NCI-H2227 (cell line): Measurements from ENCODE around the gene ARHGAP31.
"Not testable (repeated sequence)": the region's sequence is repeated elsewhere in the genome, so short reads cannot be mapped to it uniquely, and the experiment has no call there.

Experiments used
- DNase-seq: peaks from one replicate; lab custom pipeline; 2025; ENCODE audit not compliant: unreplicated experiment; lab: John Stamatoyannopoulos, UW

Gene ARHGAP31

GRCh38 chr3:119293871-119294695, at the start of gene ARHGAP31:
Gene ARHGAP31, plus strand, starts transcription at chr3:119294383. Its CDS starts 522 bp downstream, at chr3:119294905.
- DNase-seq: peak; percentile 57

GRCh38 chr3:119245778-119246177, 48.4 kb upstream of the ARHGAP31 start:
- DNase-seq: no peak

GRCh38 chr3:119255214-119255613, 39.0 kb upstream of the ARHGAP31 start:
- no peak for DNase-seq

- no peak for DNase-seq
Measured at GRCh38 chr3:119257111-119257510, 37.1 kb upstream of the ARHGAP31 start.

DNA sequence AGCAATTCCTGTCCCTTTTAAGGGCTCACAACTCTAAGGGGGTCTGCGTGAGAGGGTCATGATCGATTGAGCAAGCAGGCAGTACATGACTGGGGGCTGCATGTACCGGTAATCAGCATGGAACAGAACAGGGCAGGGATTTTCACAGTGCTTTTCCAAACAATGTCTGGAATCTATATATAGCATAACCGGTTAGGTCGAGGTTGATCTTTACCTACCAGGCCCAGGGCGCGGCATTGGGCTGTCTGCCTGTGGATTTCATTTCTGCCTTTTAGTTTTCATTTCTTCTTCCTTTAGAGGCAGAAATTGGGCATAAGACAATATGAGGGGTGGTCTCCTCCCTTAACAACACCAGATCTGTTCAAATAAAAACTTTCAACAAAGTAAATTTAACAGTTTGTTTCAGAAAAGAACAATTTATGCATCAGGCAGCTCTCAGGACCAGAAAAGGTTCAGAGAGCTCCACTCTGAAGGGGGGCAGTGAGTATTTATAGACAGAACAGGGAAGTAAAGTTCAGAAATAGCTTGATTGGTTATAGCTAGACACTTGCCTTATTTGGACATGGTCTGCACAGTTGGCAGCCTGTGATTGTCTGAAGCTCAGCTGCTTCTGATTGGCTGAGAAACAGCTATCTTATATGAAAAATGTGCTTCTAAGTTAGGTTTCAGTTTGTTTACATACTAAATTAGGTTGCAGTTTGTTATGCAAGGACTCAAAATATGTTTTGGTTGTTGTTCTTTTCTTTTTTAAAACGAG, 36.4 kb upstream of the ARHGAP31 start:
- DNase-seq: no peak

DNA sequence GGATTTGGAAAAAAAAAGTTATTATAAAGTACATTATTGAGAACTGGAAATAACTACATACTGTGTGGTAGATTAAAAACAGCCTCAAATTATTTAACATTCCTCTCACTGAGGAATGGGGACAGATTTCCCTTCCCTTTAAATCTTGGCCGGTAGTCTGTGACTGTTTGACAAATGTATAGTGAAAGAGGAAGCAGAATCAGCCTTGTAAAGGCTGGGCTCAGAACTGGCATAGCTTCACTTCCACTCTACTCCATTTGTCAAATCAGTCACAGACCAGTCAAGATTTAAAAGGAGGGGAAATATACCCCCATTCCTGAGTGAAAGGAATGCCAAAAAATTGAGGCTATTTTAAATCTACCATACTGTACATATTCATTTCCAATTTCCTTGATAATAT, 35.3 kb upstream of the ARHGAP31 start:
- DNase-seq: no peak

- DNase-seq: no peak
Measured at GRCh38 chr3:119259821-119260220, 34.4 kb upstream of the ARHGAP31 start.

DNA sequence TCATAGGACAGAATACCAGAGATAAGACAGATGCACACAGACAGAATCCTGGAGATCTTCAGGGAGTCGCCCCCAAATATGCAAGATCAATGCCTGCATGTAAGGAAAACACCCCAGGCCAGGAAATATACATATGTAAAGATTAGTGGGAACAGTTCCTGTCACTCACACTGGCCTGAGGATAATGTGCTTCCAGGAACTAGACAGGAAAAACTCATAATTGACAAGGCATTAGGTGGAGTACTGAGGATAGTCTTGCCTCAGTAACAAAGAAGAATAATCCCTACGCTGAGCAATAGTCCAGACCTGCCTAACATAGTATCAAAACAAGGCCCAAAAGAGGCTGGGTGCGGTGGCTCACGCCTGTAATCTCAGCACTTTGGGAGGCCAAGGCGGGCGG, 33.1 kb upstream of the ARHGAP31 start:
- no peak for DNase-seq

GRCh38 chr3:119270212-119270611, 24.0 kb upstream of the ARHGAP31 start:
- DNase-seq: not testable (repeated sequence)

DNA sequence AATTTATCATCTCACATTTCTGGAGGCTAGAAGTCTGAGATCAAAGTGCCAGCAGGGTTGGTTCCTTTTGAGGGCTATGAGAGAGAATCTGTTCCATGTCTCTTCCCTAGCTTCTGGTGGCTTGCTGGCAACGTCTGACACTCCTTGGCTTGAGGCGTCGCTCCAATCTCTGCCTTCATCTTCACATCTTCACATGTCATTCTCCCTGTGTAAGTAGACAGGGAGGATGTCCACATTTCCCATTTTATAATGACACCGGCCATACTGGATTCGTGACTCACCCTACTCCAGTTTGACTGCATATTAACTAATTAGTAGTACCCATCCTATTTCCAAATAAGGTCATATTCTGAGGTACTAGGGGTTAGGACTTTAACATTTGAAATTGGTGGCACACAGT, 17.5 kb upstream of the ARHGAP31 start:
- no peak for DNase-seq

GRCh38 chr3:119279101-119279554, 15.1 kb upstream of the ARHGAP31 start:
- DNase-seq: peak; percentile 92

GRCh38 chr3:119279584-119280243, 14.5 kb upstream of the ARHGAP31 start:
- DNase-seq: peak; percentile 42

GRCh38 chr3:119288669-119289403, 5.3 kb upstream of the ARHGAP31 start:
- no peak for DNase-seq

- no peak for DNase-seq
Measured at GRCh38 chr3:119289404-119289770, 4.8 kb upstream of the ARHGAP31 start.

DNA sequence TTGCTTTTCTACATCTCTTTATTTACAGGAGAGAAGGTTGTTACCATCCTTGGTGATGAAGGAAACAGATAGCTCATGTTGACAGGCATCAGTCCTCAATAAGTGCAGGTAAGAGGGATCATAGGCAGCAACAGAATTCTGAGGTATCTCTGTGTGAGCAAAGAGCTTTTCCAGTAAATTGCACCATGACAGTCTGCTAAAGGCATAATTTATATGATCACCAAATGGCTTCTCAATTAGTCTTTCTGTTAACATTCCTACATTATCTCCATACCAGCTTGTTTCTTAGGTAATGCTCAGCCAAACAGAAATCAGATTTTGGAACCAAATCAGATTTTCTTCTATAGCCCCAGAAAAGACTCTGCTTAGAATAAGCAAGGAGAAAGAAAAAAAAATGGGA, 3.6 kb upstream of the ARHGAP31 start:
- DNase-seq: no peak

DNA sequence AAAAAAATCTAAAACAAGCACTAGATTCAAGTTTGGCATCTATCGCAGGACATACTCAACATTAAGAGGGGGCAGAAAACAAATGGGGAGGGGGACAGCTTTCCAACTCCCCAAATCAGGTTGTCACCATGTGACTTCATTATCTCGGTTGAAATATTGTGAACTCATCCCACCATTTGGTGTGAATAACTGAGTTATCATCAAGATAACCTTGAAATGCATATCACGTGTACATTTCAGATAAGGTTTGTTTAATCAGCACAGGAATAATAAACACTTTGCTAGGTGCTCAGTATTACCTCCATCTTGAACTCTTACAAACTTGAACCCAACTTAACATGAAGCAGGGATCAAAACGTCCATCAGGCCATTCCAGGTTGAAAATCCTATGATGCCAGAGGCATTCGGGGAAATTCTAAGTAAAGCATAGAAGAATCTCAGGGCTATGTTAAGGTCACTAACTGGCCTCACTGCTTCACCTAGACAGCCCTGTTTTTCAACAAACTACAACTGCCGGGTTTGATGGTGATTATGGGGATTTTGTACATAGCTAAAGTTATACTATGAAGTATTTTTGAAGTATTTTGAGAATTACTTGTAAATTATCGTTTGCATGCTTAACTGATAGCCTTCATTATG, 3.0 kb upstream of the ARHGAP31 start:
- DNase-seq: no peak

DNA sequence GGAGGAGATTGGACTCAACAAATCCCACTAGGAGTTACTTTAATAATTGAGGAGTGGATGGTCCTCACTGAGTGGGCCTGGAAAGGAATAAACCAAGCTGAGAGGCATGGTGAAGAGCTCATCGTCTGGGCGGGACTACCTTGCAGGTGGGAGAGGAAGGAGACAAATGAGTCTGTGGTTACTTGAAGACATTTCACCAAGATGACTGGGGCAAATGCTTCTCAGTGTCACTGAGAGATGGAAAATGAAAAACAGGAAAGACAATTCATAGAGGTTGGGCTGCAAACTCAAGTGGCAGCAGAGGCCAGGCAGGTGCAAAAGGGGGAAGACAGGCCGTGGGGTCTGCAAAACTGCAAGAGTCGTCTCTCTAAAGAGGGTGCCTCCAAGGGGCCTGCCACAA, 1.5 kb upstream of the ARHGAP31 start:
- DNase-seq: no peak

DNA sequence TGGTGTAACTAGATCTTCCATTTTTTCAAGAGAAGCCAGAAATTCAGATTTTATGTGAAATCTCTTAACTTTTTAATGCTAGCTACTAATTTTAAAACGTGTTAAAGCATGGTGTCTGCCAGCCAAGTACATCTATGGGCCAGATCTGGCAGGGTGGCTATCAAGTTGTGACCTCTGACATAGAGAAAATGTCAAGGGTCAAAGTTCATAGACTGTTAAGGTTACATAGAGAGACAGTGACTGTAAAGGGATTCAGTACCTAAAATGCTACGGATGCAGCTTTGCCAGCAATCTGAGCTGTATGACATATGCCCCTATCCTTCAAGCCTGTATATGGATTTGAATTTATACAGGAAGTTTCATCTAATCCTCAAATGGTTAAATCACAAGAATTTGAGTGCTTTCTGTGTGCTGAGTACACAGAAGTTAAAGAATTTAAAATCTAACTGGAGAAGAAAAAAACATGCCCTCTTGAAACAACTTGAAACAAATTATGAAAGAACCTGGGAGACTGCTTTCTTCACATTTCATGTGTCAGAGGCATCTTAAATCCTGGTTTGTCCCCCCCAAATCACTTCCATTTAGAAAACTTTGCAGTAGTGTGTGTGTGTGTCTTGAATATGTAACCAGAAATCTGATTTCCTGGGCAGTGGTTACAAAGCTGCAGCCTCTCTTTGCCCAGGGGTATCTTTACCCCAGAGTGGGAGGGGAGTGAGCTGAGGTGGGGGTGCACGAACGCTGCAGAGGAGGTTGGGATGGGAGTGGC, 895 bp upstream of the ARHGAP31 start:
- DNase-seq: no peak

DNA sequence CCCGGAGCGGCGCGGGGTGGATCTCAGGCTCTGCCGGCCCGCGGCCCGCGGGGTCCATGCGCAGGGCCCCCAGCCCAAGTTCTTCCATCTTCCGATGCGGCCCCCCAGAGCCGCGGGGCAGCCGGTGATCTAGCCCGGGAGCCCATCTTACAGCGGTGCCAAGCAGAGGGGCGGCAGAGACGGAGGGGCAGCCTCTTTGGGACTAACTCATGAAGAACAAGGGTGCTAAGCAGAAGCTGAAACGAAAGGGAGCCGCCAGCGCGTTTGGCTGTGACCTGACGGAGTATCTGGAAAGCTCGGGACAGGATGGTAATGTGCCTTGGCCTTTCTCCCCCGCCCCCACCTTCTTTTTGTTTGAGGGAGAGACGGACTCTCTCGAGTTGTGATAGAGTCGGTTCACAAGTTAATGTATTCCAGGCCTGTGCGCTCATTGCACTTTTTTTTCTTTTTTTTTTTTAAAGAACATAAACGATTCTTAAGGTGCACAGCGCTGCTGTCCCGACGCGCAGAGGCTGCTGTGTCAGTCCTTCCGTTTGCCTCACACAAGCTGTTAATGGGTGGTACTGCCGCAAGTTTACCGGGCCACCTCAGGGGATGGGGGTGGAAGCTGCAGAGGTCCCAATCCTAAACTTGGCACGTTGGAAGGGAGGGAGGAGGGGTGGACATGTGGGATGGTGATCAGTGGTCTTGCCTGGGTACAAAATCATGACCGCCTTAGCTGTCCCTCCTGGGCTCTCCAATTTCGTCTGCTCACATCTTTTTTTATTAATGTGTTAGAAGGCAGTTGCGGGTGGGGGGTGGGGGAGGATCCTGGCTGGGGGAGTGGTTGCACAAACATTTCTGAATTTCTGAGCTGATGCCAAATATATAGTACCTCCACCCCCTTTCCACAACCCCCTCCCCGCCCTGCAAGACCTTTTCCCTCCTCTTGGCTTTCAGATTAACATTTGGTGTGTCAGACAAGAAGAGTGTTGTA, 801 bp downstream of the ARHGAP31 start:
- DNase-seq: no peak
